ENCODE measurements around the gene INMT. TPM values are rescaled to one million over a fixed set of nuclear protein-coding genes. Genes with fewer than 3 reads are reported as not detected.

Gene INMT
- total RNA-seq, 2 donors from 2014 or later = 0.33 TPM; not detected in 1

DNA sequence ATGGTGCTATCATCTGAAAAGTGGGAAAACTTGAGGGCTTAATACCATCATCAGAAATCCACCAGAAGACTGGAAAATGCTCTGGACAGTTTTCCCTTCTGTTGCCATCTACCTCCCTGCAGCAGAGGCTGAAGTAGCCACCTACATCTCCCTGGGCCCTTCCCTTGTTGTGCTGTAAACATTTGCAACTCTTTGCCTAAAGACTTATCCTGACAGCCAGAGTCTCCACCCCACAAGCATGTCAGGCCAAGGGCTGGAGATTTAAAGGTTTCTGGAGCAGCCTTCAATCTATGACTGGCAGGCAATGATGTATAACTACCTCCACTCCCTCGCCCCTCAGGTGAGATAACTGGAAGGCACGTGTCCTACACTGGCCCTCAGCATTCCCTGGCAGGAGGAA, 29.7 kb upstream of the INMT start:
- H3K36me3 Mint-ChIP-seq = peaks cover 29 to 37% of the 10 kb centered on the region in 2 donors
- peaks cover 21 to 23% of the 10 kb centered on the region in 2 donors for H3K9me3 Mint-ChIP-seq
- DNase-seq (ENCODE audit: low spot score in 2 of 2) (no peak), ATAC-seq (no peak)
- H3K27ac Mint-ChIP-seq = no peak overlapping the region

DNA sequence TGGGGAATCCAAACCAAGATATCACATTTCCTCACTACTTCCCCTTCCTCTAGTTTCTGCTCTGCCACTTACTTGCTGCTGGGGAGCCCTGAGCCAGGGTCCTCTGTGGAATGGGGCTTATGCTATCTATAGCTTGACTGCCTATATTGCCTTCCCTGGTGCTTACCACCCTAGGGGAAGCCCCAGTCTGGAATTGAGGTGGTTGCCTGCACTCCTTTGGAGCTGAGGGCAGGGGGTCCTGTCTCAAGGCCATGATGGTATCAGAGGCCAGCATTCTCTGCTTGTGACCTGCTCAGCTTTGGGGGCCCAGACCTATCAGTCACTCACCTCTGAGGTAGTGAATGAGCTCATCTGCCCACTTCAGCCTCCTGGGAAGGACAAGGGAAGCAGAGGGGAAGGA, 29.3 kb upstream of the INMT start:
- Mint-ChIP-seq H3K9me3 (peaks cover 19 to 20% of the 10 kb centered on the region in 2 donors), H3K27ac (no peak overlapping the region), H3K36me3 (peaks cover 27 to 34% of the 10 kb centered on the region in 2 donors)
- ATAC-seq (no peak), DNase-seq (ENCODE audit: low spot score in 2 of 2) (no peak)

DNA sequence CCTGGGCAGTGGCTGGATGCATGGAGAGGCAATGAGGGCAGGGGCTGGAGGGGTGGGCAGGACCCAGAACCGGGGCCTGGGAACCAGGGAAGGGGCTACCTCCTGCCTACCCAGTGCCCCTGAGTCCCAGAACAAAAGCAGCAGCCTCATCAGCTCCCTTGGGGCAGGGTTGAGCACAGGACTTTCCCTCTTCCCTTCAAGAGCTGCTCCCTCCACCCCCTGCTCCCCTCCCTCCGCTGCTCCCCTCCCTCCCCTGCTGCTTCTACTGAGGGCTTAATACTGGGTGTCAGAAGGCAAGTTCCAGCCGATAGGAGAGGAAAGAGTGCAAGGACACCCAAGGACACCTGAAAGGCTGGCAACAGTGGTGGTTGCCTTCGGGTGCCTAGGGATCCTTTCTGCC, 28.2 kb upstream of the INMT start:
- Mint-ChIP-seq H3K27ac (no peak overlapping the region), H3K9me3 (peaks cover 8 to 9% of the 10 kb centered on the region in 2 donors), H3K36me3 (peaks cover 16 to 22% of the 10 kb centered on the region in 2 donors)
- ATAC-seq (no peak), DNase-seq (ENCODE audit: low spot score in 2 of 2) (no peak)

GRCh38 chr7:30726296-30727006, 25.5 kb upstream of the INMT start:
- ATAC-seq (peak; percentile 6 to 17), DNase-seq (ENCODE audit: low spot score in 2 of 2) (no peak)
- Mint-ChIP-seq H3K36me3 (no peaks in the 10 kb centered on the region), H3K27ac (peak overlapping the region; percentile 85 to 89), H3K9me3 (no peaks in the 10 kb centered on the region)

GRCh38 chr7:30727061-30727945, 24.6 kb upstream of the INMT start:
- no peaks in the 10 kb centered on the region for H3K36me3 Mint-ChIP-seq
- H3K27ac Mint-ChIP-seq = peak overlapping the region; percentile 85 to 89
- ATAC-seq = peak; percentile 79 to 88
- no peaks in the 10 kb centered on the region for H3K9me3 Mint-ChIP-seq
- DNase-seq (ENCODE audit: low spot score in 2 of 2) = peak in 1 of 2 donors; percentile 57

- H3K9me3 Mint-ChIP-seq = no peaks in the 10 kb centered on the region
- no peak overlapping the region for H3K27ac Mint-ChIP-seq
- ATAC-seq (no peak), DNase-seq (ENCODE audit: low spot score in 2 of 2) (no peak)
- H3K36me3 Mint-ChIP-seq = no peaks in the 10 kb centered on the region
These were observed 23.3 kb upstream of the INMT start for GRCh38 chr7:30728591-30729100.

GRCh38 chr7:30729642-30730041, 22.3 kb upstream of the INMT start:
- Mint-ChIP-seq H3K9me3 (no peaks in the 10 kb centered on the region), H3K36me3 (no peaks in the 10 kb centered on the region), H3K27ac (no peak overlapping the region)
- ATAC-seq (no peak), DNase-seq (ENCODE audit: low spot score in 2 of 2) (no peak)

GRCh38 chr7:30730097-30730496, 21.8 kb upstream of the INMT start:
- ATAC-seq (no peak), DNase-seq (ENCODE audit: low spot score in 2 of 2) (no peak)
- Mint-ChIP-seq H3K27ac (no peak overlapping the region), H3K9me3 (no peaks in the 10 kb centered on the region), H3K36me3 (no peaks in the 10 kb centered on the region)

GRCh38 chr7:30730996-30731395, 20.9 kb upstream of the INMT start:
- H3K9me3 Mint-ChIP-seq = no peaks in the 10 kb centered on the region
- no peak overlapping the region for H3K27ac Mint-ChIP-seq
- ATAC-seq (no peak), DNase-seq (ENCODE audit: low spot score in 2 of 2) (no peak)
- H3K36me3 Mint-ChIP-seq = no peaks in the 10 kb centered on the region

DNA sequence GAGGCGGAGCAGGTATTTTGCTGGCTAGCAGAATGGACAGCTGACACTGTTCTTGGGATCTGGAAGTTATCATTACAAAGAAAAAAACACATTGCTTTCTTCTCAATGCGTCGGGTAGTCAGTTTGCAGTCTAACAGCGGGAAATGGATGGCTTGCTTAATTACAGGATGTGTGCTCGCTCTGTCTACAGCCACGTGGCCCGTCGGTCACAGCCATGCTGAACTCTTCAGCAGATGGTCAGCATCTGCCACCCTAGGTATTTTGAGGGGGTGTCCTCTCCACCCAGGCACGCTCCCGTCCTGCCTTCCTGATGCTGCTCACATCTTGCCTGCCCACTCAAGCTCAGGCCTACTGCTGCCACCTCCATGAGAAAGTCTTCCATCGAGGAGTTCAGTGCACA, 20.4 kb upstream of the INMT start:
- Mint-ChIP-seq H3K36me3 (no peaks in the 10 kb centered on the region), H3K9me3 (no peaks in the 10 kb centered on the region), H3K27ac (no peak overlapping the region)
- DNase-seq (ENCODE audit: low spot score in 2 of 2) = no peak
- no peak for ATAC-seq

- Mint-ChIP-seq H3K27ac (no peak overlapping the region), H3K9me3 (peaks cover 0 to 7% of the 10 kb centered on the region in 2 donors)
- no peak for DNase-seq (ENCODE audit: low spot score in 2 of 2)
These were observed 19.3 kb upstream of the INMT start for GRCh38 chr7:30732606-30733005.

DNA sequence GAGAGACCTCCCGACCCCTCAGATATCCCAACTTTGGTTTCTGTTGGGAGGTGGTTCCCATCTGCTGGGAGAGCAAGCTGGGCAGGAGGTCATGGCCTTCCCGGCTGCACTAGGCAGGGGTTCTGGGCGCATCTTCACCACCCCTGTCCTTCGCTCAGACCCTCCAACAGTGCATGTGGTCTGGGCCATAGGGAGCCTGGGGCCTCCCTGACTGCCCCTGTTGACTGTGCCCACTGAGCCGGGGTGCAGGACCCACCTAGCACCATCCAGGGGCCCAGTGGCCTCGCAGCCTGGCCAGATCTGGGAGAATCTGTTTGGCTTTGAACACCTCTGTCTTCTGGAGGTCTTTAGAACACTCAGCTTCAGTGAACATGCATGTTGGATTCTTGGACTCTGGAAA, 18.7 kb upstream of the INMT start:
- Mint-ChIP-seq H3K27ac (peak overlapping the region in 1 of 2 donors; percentile 49), H3K9me3 (peaks cover 0 to 8% of the 10 kb centered on the region in 2 donors), H3K36me3 (no peaks in the 10 kb centered on the region)
- ATAC-seq = no peak
- no peak for DNase-seq (ENCODE audit: low spot score in 2 of 2)

More at GRCh38 chr7:30732606-30733005, 19.3 kb upstream of the INMT start:
- ATAC-seq = no peak
- H3K36me3 Mint-ChIP-seq = no peaks in the 10 kb centered on the region

- ATAC-seq (no peak), DNase-seq (ENCODE audit: low spot score in 2 of 2) (no peak)
- Mint-ChIP-seq H3K9me3 (peaks cover 0 to 8% of the 10 kb centered on the region in 2 donors), H3K36me3 (no peaks in the 10 kb centered on the region), H3K27ac (peak overlapping the region in 1 of 2 donors; percentile 49)
These were observed 18.2 kb upstream of the INMT start for GRCh38 chr7:30733691-30734090.

GRCh38 chr7:30734497-30734896, 17.4 kb upstream of the INMT start:
- H3K9me3 Mint-ChIP-seq = peaks cover 0 to 8% of the 10 kb centered on the region in 2 donors
- ATAC-seq (no peak), DNase-seq (ENCODE audit: low spot score in 2 of 2) (no peak)
- H3K36me3 Mint-ChIP-seq = no peaks in the 10 kb centered on the region
- peak overlapping the region in 1 of 2 donors; percentile 49 for H3K27ac Mint-ChIP-seq

DNA sequence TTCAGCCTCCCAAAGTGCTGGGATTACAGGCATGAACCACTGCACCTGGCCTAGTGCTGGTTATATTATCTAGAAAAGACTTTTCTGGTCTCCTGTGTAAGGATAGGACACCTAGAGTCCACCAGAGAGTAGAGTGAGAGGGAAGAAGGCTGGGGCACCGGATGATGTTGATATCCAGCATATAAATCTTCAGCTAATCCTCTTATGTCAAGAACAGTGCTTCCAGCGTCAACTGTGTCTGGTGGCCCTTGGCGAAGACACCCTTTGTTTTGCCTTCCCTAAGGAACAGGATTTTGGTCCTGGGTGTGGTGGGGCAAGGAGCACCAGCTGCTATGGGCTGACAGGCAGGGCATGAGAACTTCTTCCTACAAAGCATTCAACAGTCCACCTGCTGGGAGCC, 16.3 kb upstream of the INMT start:
- peaks cover 0 to 8% of the 10 kb centered on the region in 2 donors for H3K9me3 Mint-ChIP-seq
- DNase-seq (ENCODE audit: low spot score in 2 of 2) (no peak), ATAC-seq (no peak)
- no peak overlapping the region for H3K27ac Mint-ChIP-seq
- no peaks in the 10 kb centered on the region for H3K36me3 Mint-ChIP-seq

DNA sequence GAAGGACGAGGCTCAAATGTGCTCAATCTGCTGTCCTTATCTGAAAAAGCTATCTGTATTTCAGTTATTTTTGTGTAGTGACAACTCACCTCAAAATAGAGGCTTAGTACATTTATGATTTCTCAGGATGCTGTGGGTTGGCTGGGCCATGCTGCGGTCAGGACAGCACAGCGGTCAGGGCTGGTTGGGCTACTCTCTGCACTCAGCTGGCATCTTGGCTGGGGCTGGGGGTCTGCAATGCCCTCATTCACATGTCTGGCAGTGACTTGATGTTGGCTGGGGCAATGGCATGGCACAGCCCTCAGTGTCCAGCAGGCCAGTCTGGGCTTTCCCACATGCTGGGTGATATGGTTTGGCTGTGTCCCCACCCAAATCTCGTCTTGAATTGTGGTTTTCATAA, 15.6 kb upstream of the INMT start:
- no peak overlapping the region for H3K27ac Mint-ChIP-seq
- DNase-seq (ENCODE audit: low spot score in 2 of 2) (no peak), ATAC-seq (no peak)
- peaks cover 0 to 8% of the 10 kb centered on the region in 2 donors for H3K9me3 Mint-ChIP-seq
- no peaks in the 10 kb centered on the region for H3K36me3 Mint-ChIP-seq

Measured in activated naive CD4-positive, alpha-beta T cell treated with anti-CD3 and anti-CD28 coated beads, Interleukin-2, amount 50 U/mL, for 72 hours (primary cell).